Measurements from ENCODE around the gene MLLT1.

GRCh38 chr19:6272913-6273600, 6.7 kb downstream of the MLLT1 start:
- TF ChIP-seq CTCF (IDR thresholded peaks at IDR 0.05 in 4 of 5, conservative IDR thresholded peaks at IDR 0.05 in 1 of 5) (no peak), POLR2A (IDR thresholded peaks at IDR 0.05) (no peak)

Data from gastrocnemius medialis (tissue), 4 donors.